IPS-20b (cell line): ENCODE measurements around the gene GRB10.

Experiments used
- H3K27ac ChIP-seq: one replicate; pipeline ENCODE4 v1.5.1; 2013; ENCODE audit warnings: low read length
- H3K27me3 ChIP-seq: 2 replicates; pipeline ENCODE4 v1.6.1; 2013; ENCODE audit warnings: mild to moderate bottlenecking, low read length, inconsistent platforms; ENCODE audit not compliant: insufficient read depth
- H3K36me3 ChIP-seq: 2 replicates; pipeline ENCODE4 v1.6.1; 2013; ENCODE audit warnings: low read depth, mild to moderate bottlenecking, inconsistent platforms, low read length, moderate library complexity; ENCODE audit not compliant: insufficient read depth
- H3K4me1 ChIP-seq: 2 replicates; pipeline ENCODE4 v1.6.1; 2013; ENCODE audit warnings: mild to moderate bottlenecking, control low read depth, inconsistent platforms, low read length, moderate library complexity; ENCODE audit not compliant: insufficient read depth
- H3K4me3 ChIP-seq: 2 replicates; pipeline ENCODE4 v1.5.1; 2013; ENCODE audit warnings: mild to moderate bottlenecking, low read length, inconsistent platforms
- H3K9ac ChIP-seq: 2 replicates; pipeline ENCODE4 v1.6.1; 2013; ENCODE audit warnings: low read depth, mild to moderate bottlenecking, inconsistent platforms, low read length, moderate library complexity
- H3K9me3 ChIP-seq: 2 replicates; pipeline ENCODE4 v1.6.1; 2013; ENCODE audit warnings: mild to moderate bottlenecking, low read depth, low read length, inconsistent platforms; ENCODE audit not compliant: insufficient read depth

GRB10 gene

GRCh38 chr7:50682573-50682972 is 100.1 kb downstream of the GRB10 start:
- Histone ChIP-seq H3K9ac (no peak overlapping the region), H3K9me3 (no peaks in the 10 kb centered on the region), H3K4me1 (peaks cover 8% of the 10 kb centered on the region; the same call in 1 of the 2 replicates), H3K4me3 (no peak overlapping the region), H3K36me3 (peaks cover 3% of the 10 kb centered on the region; the same call in 1 of the 2 replicates), H3K27ac (no peak overlapping the region), H3K27me3 (no peaks in the 10 kb centered on the region)

- H3K9me3 ChIP-seq = no peaks in the 10 kb centered on the region
- H3K27me3 ChIP-seq = no peaks in the 10 kb centered on the region
- H3K9ac ChIP-seq = no peak overlapping the region
- no peak overlapping the region for H3K27ac ChIP-seq
- peaks cover 10% of the 10 kb centered on the region; the same call in 1 of the 2 replicates for H3K4me1 ChIP-seq
- no peaks in the 10 kb centered on the region; the same call in 1 of the 2 replicates for H3K36me3 ChIP-seq
- H3K4me3 ChIP-seq = no peak overlapping the region
Measured at GRCh38 chr7:50682079-50682478, 100.6 kb downstream of the GRB10 start.

GRCh38 chr7:50681432-50682045 is 101.2 kb downstream of the GRB10 start:
- H3K36me3 ChIP-seq = no peaks in the 10 kb centered on the region
- H3K9ac ChIP-seq = no peak overlapping the region
- no peak overlapping the region for H3K27ac ChIP-seq
- no peaks in the 10 kb centered on the region for H3K9me3 ChIP-seq
- peaks cover 10% of the 10 kb centered on the region; the same call in 1 of the 2 replicates for H3K4me1 ChIP-seq
- H3K4me3 ChIP-seq = no peak overlapping the region
- no peaks in the 10 kb centered on the region for H3K27me3 ChIP-seq

- no peaks in the 10 kb centered on the region for H3K27me3 ChIP-seq
- no peaks in the 10 kb centered on the region for H3K9me3 ChIP-seq
- H3K27ac ChIP-seq = no peak overlapping the region
- H3K4me1 ChIP-seq = peaks cover 10% of the 10 kb centered on the region; the same call in 1 of the 2 replicates
- H3K4me3 ChIP-seq = no peak overlapping the region
- no peak overlapping the region for H3K9ac ChIP-seq
- H3K36me3 ChIP-seq = peaks cover 4% of the 10 kb centered on the region; the same call in 1 of the 2 replicates
Measured at GRCh38 chr7:50679218-50680007, 103.3 kb downstream of the GRB10 start.

GRCh38 chr7:50678586-50678985 is 104.1 kb downstream of the GRB10 start:
- H3K27ac ChIP-seq = no peak overlapping the region
- no peaks in the 10 kb centered on the region for H3K9me3 ChIP-seq
- peaks cover 10% of the 10 kb centered on the region; the same call in 1 of the 2 replicates for H3K4me1 ChIP-seq

DNA sequence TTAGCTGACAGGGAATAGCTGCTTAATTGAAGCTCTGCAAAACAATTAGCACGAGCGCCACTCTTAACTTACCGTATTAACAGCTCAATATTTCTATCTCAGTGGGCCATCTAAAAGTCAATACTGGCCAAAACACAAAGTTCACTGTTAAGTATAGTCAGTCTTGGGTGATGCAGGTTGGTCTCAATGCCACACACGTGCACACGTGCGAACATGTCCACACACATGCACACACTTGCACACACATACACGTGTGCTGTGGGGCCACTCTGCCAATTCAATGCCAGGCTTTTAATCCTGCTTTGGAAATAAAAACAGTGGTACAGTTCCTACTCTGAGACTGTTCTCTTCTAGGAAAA is 105.1 kb downstream of the GRB10 start:
- Histone ChIP-seq H3K4me1 (peaks cover 10% of the 10 kb centered on the region; the same call in 1 of the 2 replicates), H3K27ac (no peak overlapping the region), H3K27me3 (no peaks in the 10 kb centered on the region), H3K36me3 (peaks cover 17% of the 10 kb centered on the region), H3K9ac (no peak overlapping the region), H3K9me3 (no peaks in the 10 kb centered on the region), H3K4me3 (no peak overlapping the region)

More at GRCh38 chr7:50678586-50678985, 104.1 kb downstream of the GRB10 start:
- H3K27me3 ChIP-seq = no peaks in the 10 kb centered on the region
- no peak overlapping the region for H3K4me3 ChIP-seq
- H3K9ac ChIP-seq = no peak overlapping the region
- H3K36me3 ChIP-seq = peaks cover 13% of the 10 kb centered on the region

DNA sequence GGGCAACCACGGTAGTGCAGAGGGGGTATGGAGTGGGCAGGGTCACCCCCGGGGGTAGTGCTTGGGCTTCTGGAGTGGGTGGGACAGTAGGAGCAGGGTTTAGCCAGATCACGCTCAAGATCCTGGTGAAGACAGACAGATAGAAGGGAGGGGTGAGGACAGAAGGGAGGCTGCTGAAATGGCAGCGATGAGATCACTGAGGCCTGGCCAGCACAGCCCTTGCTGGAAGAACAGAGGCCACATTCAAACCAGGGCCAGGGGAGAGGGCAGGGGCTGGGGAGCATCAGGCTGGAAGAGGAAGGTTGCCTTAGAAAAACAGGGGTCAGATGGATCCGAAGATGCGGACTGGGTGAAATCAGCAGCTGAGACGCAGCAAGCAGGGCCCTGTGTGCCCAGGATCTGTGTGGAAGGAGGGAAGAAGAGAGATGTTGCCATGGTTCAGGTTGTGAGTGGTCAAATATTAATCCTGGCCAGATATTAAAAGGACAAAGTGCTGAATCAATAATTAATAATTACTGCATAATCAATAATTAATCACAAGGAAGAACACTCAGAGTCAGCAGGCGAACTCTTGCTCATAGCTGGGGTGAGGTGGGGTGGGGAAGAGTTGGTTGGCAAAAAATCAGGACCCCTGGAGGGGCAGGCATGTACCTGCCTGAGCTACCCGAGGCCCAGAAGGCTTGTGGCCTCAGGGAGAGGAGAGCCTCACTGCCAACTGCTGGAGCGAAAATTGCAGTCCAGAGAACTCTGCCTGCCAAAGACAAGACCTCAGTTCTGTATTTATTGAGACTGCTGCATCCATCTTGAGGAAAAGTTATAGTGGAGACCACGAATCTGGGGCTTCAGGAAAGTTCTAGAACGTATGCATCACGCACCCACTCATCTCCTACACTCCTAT is 105.7 kb downstream of the GRB10 start:
- peaks cover 9% of the 10 kb centered on the region; the same call in 1 of the 2 replicates for H3K4me1 ChIP-seq
- H3K9ac ChIP-seq = no peak overlapping the region
- no peaks in the 10 kb centered on the region for H3K9me3 ChIP-seq
- no peak overlapping the region for H3K4me3 ChIP-seq
- peaks cover 23% of the 10 kb centered on the region for H3K36me3 ChIP-seq
- H3K27me3 ChIP-seq = no peaks in the 10 kb centered on the region
- H3K27ac ChIP-seq = no peak overlapping the region

DNA sequence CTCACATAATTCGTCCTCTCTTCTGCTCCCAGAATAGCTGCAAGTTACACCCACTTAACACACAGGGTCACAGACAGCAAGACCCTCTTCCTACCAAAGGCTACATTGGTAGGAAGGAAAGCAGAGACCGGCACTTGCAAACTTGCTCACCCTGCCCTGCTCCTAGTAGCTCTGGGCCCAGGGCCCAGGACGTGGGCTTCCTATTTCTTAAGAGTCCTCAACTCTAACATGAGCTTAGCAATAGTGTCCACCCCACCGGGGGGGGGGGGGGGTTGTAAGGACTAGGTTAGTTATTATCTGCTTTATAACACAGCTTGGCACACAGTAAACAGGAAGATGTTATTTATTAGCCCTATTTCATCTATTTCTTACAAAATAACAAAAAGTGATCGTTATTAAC is 106.6 kb downstream of the GRB10 start:
- H3K4me3 ChIP-seq = no peak overlapping the region
- no peaks in the 10 kb centered on the region for H3K27me3 ChIP-seq
- no peaks in the 10 kb centered on the region for H3K9me3 ChIP-seq
- peaks cover 24% of the 10 kb centered on the region for H3K36me3 ChIP-seq
- no peak overlapping the region for H3K9ac ChIP-seq
- no peak overlapping the region for H3K27ac ChIP-seq
- 0 out of 2 replicates have a peak, but pooled peaks cover 6% of the 10 kb centered on the region for H3K4me1 ChIP-seq

DNA sequence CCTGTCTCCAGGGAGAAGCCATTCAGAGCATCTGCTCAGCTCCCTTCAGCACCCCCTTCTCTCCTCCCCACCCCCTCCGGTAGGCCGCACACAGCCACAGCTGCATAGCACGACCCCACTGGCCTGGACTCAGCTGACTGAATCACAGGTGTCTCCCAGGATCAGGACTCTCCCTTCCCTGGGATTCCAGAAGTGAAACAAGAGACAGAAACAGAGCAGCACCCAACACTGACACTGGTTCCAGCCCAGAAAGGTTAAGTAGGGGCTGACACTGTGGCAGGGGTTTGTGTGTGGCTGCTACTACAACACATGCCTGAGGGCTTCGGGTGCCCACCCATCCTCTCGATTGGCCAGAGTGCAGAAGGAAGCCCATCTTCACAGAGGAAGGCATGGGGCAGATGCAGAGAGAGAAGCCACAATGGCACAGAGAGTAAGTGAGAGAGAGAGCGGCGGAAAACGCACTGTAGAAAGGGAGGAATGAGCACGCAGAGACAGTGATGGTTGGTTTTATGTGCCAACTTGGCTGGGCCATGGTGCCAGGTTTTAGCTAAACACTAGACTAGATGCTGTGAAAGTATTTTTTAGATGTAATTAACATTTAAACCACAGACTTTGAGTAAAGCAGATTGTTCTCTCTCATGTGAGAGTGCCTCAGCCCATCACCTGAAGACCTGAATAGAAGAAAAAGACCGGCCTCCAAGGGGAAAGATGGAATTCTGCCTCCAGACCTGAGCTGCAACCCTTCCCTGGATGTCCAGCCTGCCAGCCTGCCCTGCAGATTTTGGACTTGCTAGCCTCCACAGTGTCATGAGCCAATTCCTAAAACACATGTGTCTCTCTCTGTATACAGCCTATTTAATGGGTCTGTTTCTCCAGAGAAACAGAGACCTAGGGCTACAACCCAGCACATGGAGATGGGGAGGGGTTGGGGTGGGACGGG is 107.5 kb downstream of the GRB10 start:
- Histone ChIP-seq H3K4me1 (0 out of 2 replicates have a peak, but pooled peaks cover 6% of the 10 kb centered on the region), H3K9me3 (no peaks in the 10 kb centered on the region), H3K27ac (no peak overlapping the region), H3K4me3 (no peak overlapping the region), H3K36me3 (peaks cover 28% of the 10 kb centered on the region), H3K9ac (no peak overlapping the region), H3K27me3 (no peaks in the 10 kb centered on the region)

DNA sequence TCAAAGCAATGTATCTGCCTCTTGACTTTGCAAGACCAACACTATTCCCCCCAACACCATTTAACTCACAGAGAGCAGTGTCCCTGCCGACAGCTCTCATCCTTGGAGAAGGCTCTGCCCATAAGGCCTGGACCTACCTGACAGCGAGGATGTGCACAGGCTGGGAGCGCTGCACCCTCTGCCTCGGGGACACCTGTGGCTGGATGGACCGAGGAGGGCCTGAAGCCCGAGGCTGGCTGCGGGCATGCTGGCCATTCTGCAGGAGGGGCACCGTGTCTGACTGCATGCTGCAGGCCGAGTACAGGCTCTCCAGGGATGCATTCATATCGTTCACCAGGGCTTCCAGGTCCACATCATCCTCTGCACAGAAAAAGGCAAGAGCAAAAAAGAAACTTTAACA is 108.4 kb downstream of the GRB10 start:
- H3K36me3 ChIP-seq = peaks cover 33% of the 10 kb centered on the region
- no peaks in the 10 kb centered on the region for H3K27me3 ChIP-seq
- H3K27ac ChIP-seq = no peak overlapping the region
- no peak overlapping the region for H3K9ac ChIP-seq
- no peaks in the 10 kb centered on the region for H3K9me3 ChIP-seq
- H3K4me3 ChIP-seq = no peak overlapping the region
- 0 out of 2 replicates have a peak, but pooled peaks cover 6% of the 10 kb centered on the region for H3K4me1 ChIP-seq
